Peyer's patch (tissue), 4 donors: ENCODE data around the gene CHAT.

Experiments
- CTCF ChIP-seq, 6 experiments: fragments of 450-650 bp in 4 of 6; fragments of 200-600 bp in 2 of 6; sonication (generic) in 1 of 6; IDR thresholded peaks; one replicate each; pipeline ENCODE4 v1.5.1; 2017 to 2019; ENCODE audit warnings: antibody characterized with exemption in 6 of 6, mild to moderate bottlenecking in 3 of 6, moderate library complexity in 1 of 6
- POLR2A ChIP-seq, 2 donors: fragments of 450-650 bp; IDR thresholded peaks; one replicate each; pipeline ENCODE4 v1.5.1; 2017; ENCODE audit warnings: antibody characterized with exemption in 2 of 2, mild to moderate bottlenecking in 2 of 2, moderate library complexity in 2 of 2

DNA sequence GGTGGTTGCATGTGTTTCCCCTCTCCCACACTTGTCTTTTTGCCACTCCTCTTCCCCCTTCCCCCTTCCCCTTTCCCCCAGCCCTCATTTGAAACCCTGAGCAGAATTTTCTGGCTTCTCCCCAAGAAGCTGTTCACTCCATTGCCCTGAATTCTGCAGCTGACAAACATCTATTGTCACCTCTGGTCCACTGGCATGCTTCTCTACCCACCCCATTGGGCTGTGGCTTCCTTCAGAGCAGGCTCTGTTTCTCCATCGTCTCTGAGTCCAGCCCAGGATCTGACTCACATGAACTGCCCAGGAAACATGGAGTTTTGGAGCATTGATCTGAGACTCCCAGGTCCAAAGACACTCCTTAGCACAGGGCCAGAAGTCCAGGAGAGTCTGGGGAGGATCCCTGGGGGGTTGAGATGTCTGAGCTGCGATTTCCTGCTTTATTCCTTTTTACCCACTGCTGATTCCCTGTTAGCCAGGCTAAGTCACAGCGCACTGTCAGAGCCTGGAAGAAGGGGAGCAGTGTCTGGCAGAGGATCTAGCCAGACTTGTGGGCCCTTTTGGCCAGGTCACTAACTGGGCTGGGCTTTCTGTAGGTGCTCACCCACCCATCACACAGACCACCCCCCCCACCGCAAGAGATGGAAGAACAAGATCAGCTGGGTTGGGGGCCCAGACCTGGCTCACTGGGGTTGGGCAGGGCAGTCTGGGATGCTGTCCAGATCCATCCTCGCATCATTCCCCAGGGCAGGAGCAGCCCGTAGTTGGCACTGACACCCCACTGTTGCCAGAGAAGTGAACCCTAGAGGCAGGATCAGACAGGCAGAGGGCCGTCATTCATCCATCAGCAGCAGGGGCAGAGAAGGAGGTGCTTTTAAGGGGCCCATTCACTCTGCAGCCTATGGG, 3.5 kb downstream of the CHAT start:
- TF ChIP-seq CTCF (IDR thresholded peaks at IDR 0.05) (no peak), POLR2A (IDR thresholded peaks at IDR 0.05) (no peak)
